Mesendoderm (in vitro differentiated cells): ENCODE data around the gene GRIFIN.
A peak's percentile ranks its signal among the peaks of the same experiment; 100 is the strongest.

Source experiments
- DNase-seq: peaks from one replicate; pipeline ENCODE4 v3.0.0; 2013
- H2AK5ac ChIP-seq: 2 replicates; pipeline ENCODE4 v1.6.1; 2013; ENCODE audit warnings: low read length, inconsistent platforms
- H2BK120ac ChIP-seq: 2 replicates; pipeline ENCODE4 v1.6.1; 2013; ENCODE audit warnings: low read depth, mild to moderate bottlenecking, low read length, moderate library complexity, mixed read lengths
- H2BK15ac ChIP-seq: replicated peaks from 2 replicates; pipeline ENCODE4 v1.6.1; 2013; ENCODE audit warnings: low read depth, mild to moderate bottlenecking, moderate library complexity
- H2BK5ac ChIP-seq: 2 replicates; pipeline ENCODE4 v1.6.1; 2013; ENCODE audit warnings: low read length, inconsistent platforms
- H3K18ac ChIP-seq: 2 replicates; pipeline ENCODE4 v1.6.1; 2013; ENCODE audit warnings: mild to moderate bottlenecking, low read length, mixed read lengths
- H3K23ac ChIP-seq: one replicate; pipeline ENCODE4 v1.6.1; 2013; ENCODE audit warnings: low read length
- H3K27ac ChIP-seq: 2 replicates; pipeline ENCODE4 v1.5.1; 2013; ENCODE audit warnings: low read depth, mild to moderate bottlenecking, inconsistent platforms, low read length, moderate library complexity
- H3K27me3 ChIP-seq: 2 replicates; pipeline ENCODE4 v1.6.1; 2013; ENCODE audit warnings: low read length, control low read depth, mild to moderate bottlenecking, inconsistent platforms; ENCODE audit not compliant: insufficient read depth, poor library complexity
- H3K36me3 ChIP-seq: 2 replicates; pipeline ENCODE4 v1.6.1; 2013; ENCODE audit warnings: low read length, inconsistent platforms; ENCODE audit not compliant: control insufficient read depth, insufficient read depth
- H3K4ac ChIP-seq: one replicate; pipeline ENCODE4 v1.6.1; 2013; ENCODE audit warnings: low read depth, mild to moderate bottlenecking, low read length, moderate library complexity
- H3K4me1 ChIP-seq: 2 replicates; pipeline ENCODE4 v1.6.1; 2013; ENCODE audit warnings: low read depth, low read length, inconsistent platforms; ENCODE audit not compliant: control insufficient read depth
- H3K4me2 ChIP-seq: 2 replicates; pipeline ENCODE4 v1.6.1; 2013; ENCODE audit warnings: low read length
- H3K4me3 ChIP-seq: 2 replicates; pipeline ENCODE4 v1.5.1; 2013; ENCODE audit warnings: mild to moderate bottlenecking, low read length
- H3K56ac ChIP-seq: one replicate; pipeline ENCODE4 v1.6.1; 2013; ENCODE audit warnings: low read length
- H3K79me1 ChIP-seq: 2 replicates; pipeline ENCODE4 v1.6.1; 2013; ENCODE audit warnings: low read length, inconsistent platforms
- H3K79me2 ChIP-seq: 2 replicates; pipeline ENCODE4 v1.6.1; 2013; ENCODE audit warnings: mild to moderate bottlenecking, low read length; ENCODE audit not compliant: control insufficient read depth, insufficient read depth
- H3K9ac ChIP-seq: 2 replicates; pipeline ENCODE4 v1.6.1; 2013; ENCODE audit warnings: low read length, inconsistent platforms
- H4K5ac ChIP-seq: one replicate; pipeline ENCODE4 v1.6.1; 2013; ENCODE audit warnings: low read length
- H4K8ac ChIP-seq: one replicate; pipeline ENCODE4 v1.6.1; 2013; ENCODE audit warnings: low read depth, mild to moderate bottlenecking, control low read depth, low read length, moderate library complexity
- WGBS: extraction: QIAGEN DNeasy Blood & Tissue Kit; methylation state at CpG from one replicate; pipeline ENCODE4 v1.1.7; 2013; ENCODE audit warnings: low lambda C conversion rate, missing lambda C conversion rate; ENCODE audit not compliant: insufficient coverage; ENCODE audit errors: extremely low coverage; 5-methylcytosine and 5-hydroxymethylcytosine counted together

The GRIFIN gene

GRCh38 chr7:2432910-2433712 lies 43.1 kb downstream of the GRIFIN start:
- H3K56ac ChIP-seq, result no peak overlapping the region
- H3K4me2 ChIP-seq, result no peak overlapping the region
- H3K27ac ChIP-seq, result no peak overlapping the region
- WGBS, result no CpG with 5 or more reads among the region's 85 CpGs
- no peak overlapping the region for H2AK5ac ChIP-seq
- no peaks in the 10 kb centered on the region for H3K27me3 ChIP-seq
- no peak overlapping the region for H3K4me3 ChIP-seq
- H3K4me1 ChIP-seq, result no peaks in the 10 kb centered on the region
- no peak overlapping the region for H3K4ac ChIP-seq
- H3K18ac ChIP-seq, result no peak overlapping the region
- H2BK5ac ChIP-seq, result no peak overlapping the region
- no peak overlapping the region for H2BK120ac ChIP-seq
- no peak for DNase-seq
- H2BK15ac ChIP-seq, result no peak overlapping the region
- H3K36me3 ChIP-seq, result peaks cover 3% of the 10 kb centered on the region
- H4K5ac ChIP-seq, result no peak overlapping the region
- no peak overlapping the region for H3K23ac ChIP-seq
- H4K8ac ChIP-seq, result no peak overlapping the region
- H3K79me1 ChIP-seq, result peaks cover 2% of the 10 kb centered on the region
- no peaks in the 10 kb centered on the region for H3K79me2 ChIP-seq
- H3K9ac ChIP-seq, result no peak overlapping the region

GRCh38 chr7:2431260-2431867 lies 44.8 kb downstream of the GRIFIN start:
- H3K56ac ChIP-seq, result no peak overlapping the region
- no peak overlapping the region for H2BK5ac ChIP-seq
- no peak overlapping the region for H3K9ac ChIP-seq
- no peaks in the 10 kb centered on the region for H3K79me2 ChIP-seq
- no peak overlapping the region for H3K4me2 ChIP-seq
- H4K5ac ChIP-seq, result no peak overlapping the region
- no peak overlapping the region for H2BK120ac ChIP-seq
- H4K8ac ChIP-seq, result no peak overlapping the region
- H3K27ac ChIP-seq, result no peak overlapping the region
- H3K79me1 ChIP-seq, result peaks cover 2% of the 10 kb centered on the region
- no peak overlapping the region for H3K4ac ChIP-seq
- WGBS, result no CpG with 5 or more reads among the region's 3 CpGs
- H3K27me3 ChIP-seq, result no peaks in the 10 kb centered on the region
- H3K4me3 ChIP-seq, result no peak overlapping the region
- H3K23ac ChIP-seq, result no peak overlapping the region
- H2AK5ac ChIP-seq, result no peak overlapping the region
- peaks cover 3% of the 10 kb centered on the region for H3K36me3 ChIP-seq
- no peak overlapping the region for H2BK15ac ChIP-seq
- no peaks in the 10 kb centered on the region for H3K4me1 ChIP-seq
- H3K18ac ChIP-seq, result no peak overlapping the region
- DNase-seq, result peak; percentile 57

DNA sequence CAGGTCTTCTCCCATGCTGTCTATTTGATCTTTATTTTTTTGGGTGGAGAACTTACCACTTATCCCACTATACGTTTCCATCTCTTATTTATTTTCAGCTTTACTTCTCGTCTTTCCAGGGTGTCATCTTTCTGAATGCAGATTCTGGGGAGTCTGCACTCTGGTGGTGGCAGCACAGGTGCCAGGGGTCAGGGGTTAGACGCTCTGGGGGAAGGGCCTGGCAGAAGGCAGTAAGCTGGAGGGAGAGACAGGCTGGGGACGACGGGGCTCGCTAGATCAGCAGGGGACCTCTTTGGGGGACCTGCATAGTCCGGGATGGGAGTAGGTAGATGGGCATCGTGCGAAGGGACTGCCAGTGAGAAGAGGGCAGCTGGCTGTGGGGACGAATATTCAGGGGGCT lies 50.4 kb downstream of the GRIFIN start:
- no peak overlapping the region for H2BK15ac ChIP-seq
- no peak overlapping the region for H3K4me2 ChIP-seq
- H3K27me3 ChIP-seq, result no peaks in the 10 kb centered on the region
- no peak overlapping the region for H4K8ac ChIP-seq
- no CpG with 5 or more reads among the region's 10 CpGs for whole genome bisulfite sequencing
- H4K5ac ChIP-seq, result no peak overlapping the region
- no peaks in the 10 kb centered on the region for H3K4me1 ChIP-seq
- no peaks in the 10 kb centered on the region for H3K36me3 ChIP-seq
- H3K56ac ChIP-seq, result no peak overlapping the region
- H3K79me2 ChIP-seq, result no peaks in the 10 kb centered on the region
- no peak for DNase-seq
- no peaks in the 10 kb centered on the region for H3K79me1 ChIP-seq
- H3K18ac ChIP-seq, result no peak overlapping the region
- no peak overlapping the region for H2BK120ac ChIP-seq
- H3K4me3 ChIP-seq, result no peak overlapping the region
- no peak overlapping the region for H3K4ac ChIP-seq
- H3K9ac ChIP-seq, result no peak overlapping the region
- no peak overlapping the region for H2BK5ac ChIP-seq
- no peak overlapping the region for H3K23ac ChIP-seq
- no peak overlapping the region for H3K27ac ChIP-seq
- H2AK5ac ChIP-seq, result no peak overlapping the region
